HepG2 (cell line): ENCODE results near the gene PHF23. TPM values are rescaled to one million over a fixed set of nuclear protein-coding genes. Genes with fewer than 3 reads are reported as not detected.

ENCODE experiments used
- CREM ChIP-seq, 2 experiments: sonication (generic) in 1 of 2; formaldehyde crosslinking in 1 of 2; IDR thresholded peaks; 2 replicates each; pipeline versions ENCODE4 v1.4.0 to v1.6.1; 2016 to 2020; ENCODE audit warnings: antibody characterized with exemption in 1 of 2, mild to moderate bottlenecking in 1 of 2, missing genetic modification reagents in 1 of 2
- GLMP ChIP-seq: sonication (generic); formaldehyde crosslinking; IDR thresholded peaks from 2 replicates; pipeline ENCODE4 v1.9.0; 2021; ENCODE audit warnings: missing genetic modification reagents, mild to moderate bottlenecking, borderline replicate concordance
- HINFP ChIP-seq: sonication (generic); formaldehyde crosslinking; IDR thresholded peaks from 2 replicates; pipeline ENCODE4 v1.4.0; 2020; ENCODE audit warnings: low read depth, mild to moderate bottlenecking, missing genetic modification reagents
- KAT8 ChIP-seq: IDR thresholded peaks from 2 replicates; pipeline ENCODE4 v1.6.1; 2016; ENCODE audit warnings: missing genetic modification reagents, missing compliant biosample characterization
- MLXIP ChIP-seq: sonication (generic); formaldehyde crosslinking; IDR thresholded peaks from 2 replicates; pipeline ENCODE4 v1.9.0; 2021; ENCODE audit warnings: missing genetic modification reagents, borderline replicate concordance
- PHF5A ChIP-seq: IDR thresholded peaks from one replicate; pipeline ENCODE4 v1.6.1; 2018; ENCODE audit warnings: low read depth, missing genetic modification reagents; ENCODE audit not compliant: unreplicated experiment
- PRPF4 ChIP-seq: fragments of 200-400 bp; formaldehyde crosslinking; IDR thresholded peaks from 2 replicates; pipeline ENCODE4 v1.6.1; 2016; ENCODE audit warnings: low read length, low read depth; ENCODE audit not compliant: poor library complexity, severe bottlenecking
- RBAK ChIP-seq: sonication (generic); formaldehyde crosslinking; IDR thresholded peaks from 2 replicates; pipeline ENCODE4 v1.5.1; 2020; ENCODE audit warnings: mild to moderate bottlenecking, missing genetic modification reagents
- SRY ChIP-seq: sonication (generic); formaldehyde crosslinking; IDR thresholded peaks from 2 replicates; pipeline ENCODE4 v1.8.0; 2022; ENCODE audit warnings: mild to moderate bottlenecking, missing genetic modification reagents
- THAP11 ChIP-seq: IDR thresholded peaks from 2 replicates; pipeline ENCODE4 v1.6.1; 2016; ENCODE audit warnings: missing biosample characterization, missing genetic modification reagents
- TMF1 ChIP-seq: sonication (generic); formaldehyde crosslinking; IDR thresholded peaks from 2 replicates; pipeline ENCODE4 v1.8.1; 2022; ENCODE audit warnings: low read depth, missing genetic modification reagents
- TP53 ChIP-seq: sonication (generic); formaldehyde crosslinking; conservative IDR thresholded peaks from 2 replicates; pipeline ENCODE4 v1.4.0; 2020; ENCODE audit warnings: missing genetic modification reagents
- ZBTB49 ChIP-seq: sonication (generic); formaldehyde crosslinking; IDR thresholded peaks from 2 replicates; pipeline ENCODE4 v1.4.0; 2020; ENCODE audit warnings: missing genetic modification reagents, borderline replicate concordance
- ZNF224 ChIP-seq: sonication (generic); formaldehyde crosslinking; IDR thresholded peaks from 2 replicates; pipeline ENCODE4 v1.5.0; 2020; ENCODE audit warnings: mild to moderate bottlenecking, missing genetic modification reagents
- ZNF605 ChIP-seq: sonication (generic); formaldehyde crosslinking; IDR thresholded peaks from 2 replicates; pipeline ENCODE4 v1.8.0; 2022; ENCODE audit warnings: mild to moderate bottlenecking, missing genetic modification reagents
- polyA plus RNA-seq, 8 experiments: library from polyadenylated mRNA; depleted of rRNA in 3 of 8; stranded (reverse) in 7 of 8; unstranded in 1 of 8; fragments of >200 nt; fragmentation: Illumina TruSeq in 4 of 8; extraction: Trizol in 4 of 8; gene quantifications; 2 replicates each; pipeline versions ENCODE4 v1.2.1 to v1.2.3, GENCODE V29; 2011 to 2016; ENCODE audit warnings: low read depth in 4 of 8, missing spikeins in 1 of 8, mixed read lengths in 1 of 8; ENCODE audit not compliant: insufficient read depth in 1 of 8
- total RNA-seq, 5 experiments: library from RNA; depleted of rRNA; stranded (reverse); fragments of >200 nt; fragmentation: Illumina TruSeq; extraction: Trizol; gene quantifications; 2 replicates each; pipeline ENCODE4 v1.2.3, GENCODE V29; 2016; ENCODE audit warnings: low read depth in 1 of 5
- TF ChIP-seq, protein P1 (sequence below): sonication (generic); formaldehyde crosslinking; conservative IDR thresholded peaks from 2 replicates; pipeline ENCODE4 v1.4.0; 2020; ENCODE audit warnings: missing genetic modification reagents

PHF23 gene
- total and polyA plus RNA-seq, 2 of the 13 experiments (the other 11 are each of a cell fraction or from before 2014, with no cell fraction given), result 27.6 to 33.2 TPM

- TF ChIP-seq MLXIP (CRISPR knock-in tag) (no peak), TP53 (CRISPR knock-in tag) (no peak), TMF1 (CRISPR knock-in tag) (no peak), GLMP (CRISPR knock-in tag) (no peak), THAP11 (CRISPR knock-in tag) (peak; percentile 97), ZNF605 (CRISPR knock-in tag) (no peak), PHF5A (CRISPR knock-in tag) (no peak), KAT8 (CRISPR knock-in tag) (0 out of 2 replicates have a peak, but pooled peaks have one; percentile 18), CREM (IDR thresholded peaks at IDR 0.05) (peak; percentile 97), CREM (CRISPR knock-in tag; IDR thresholded peaks at IDR 0.05) (no peak), HINFP (CRISPR knock-in tag) (no peak), ZBTB49 (CRISPR knock-in tag) (no peak), ZNF224 (CRISPR knock-in tag) (no peak), PRPF4 (no peak), RBAK (no peak), SRY (no peak)
- TF ChIP-seq, protein P1, sequence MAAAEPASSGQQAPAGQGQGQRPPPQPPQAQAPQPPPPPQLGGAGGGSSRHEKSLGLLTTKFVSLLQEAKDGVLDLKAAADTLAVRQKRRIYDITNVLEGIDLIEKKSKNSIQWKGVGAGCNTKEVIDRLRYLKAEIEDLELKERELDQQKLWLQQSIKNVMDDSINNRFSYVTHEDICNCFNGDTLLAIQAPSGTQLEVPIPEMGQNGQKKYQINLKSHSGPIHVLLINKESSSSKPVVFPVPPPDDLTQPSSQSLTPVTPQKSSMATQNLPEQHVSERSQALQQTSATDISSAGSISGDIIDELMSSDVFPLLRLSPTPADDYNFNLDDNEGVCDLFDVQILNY (CRISPR knock-in tag), result no peak
Measured at GRCh38 chr17:7191571-7192270, 47.5 kb downstream of the PHF23 start (continued).
